ENCODE data around the gene CEP63.

The CEP63 gene

GRCh38 chr3:134485718-134486576 lies at the start of gene CEP63, which contains the start of gene ANAPC13:
CEP63 (plus strand) TSS chr3:134486057; CDS start chr3:134495321, 9,264 bp downstream.
ANAPC13 (minus strand) TSS chr3:134485985; CDS start chr3:134482904, 3,081 bp downstream.
- FAIRE-seq: peak; percentile 94

- FAIRE-seq: peak; percentile 47
Observed at GRCh38 chr3:134437211-134437752, 48.6 kb upstream of the CEP63 start.

GRCh38 chr3:134441321-134441720 lies 44.5 kb upstream of the CEP63 start:
- FAIRE-seq: no peak

DNA sequence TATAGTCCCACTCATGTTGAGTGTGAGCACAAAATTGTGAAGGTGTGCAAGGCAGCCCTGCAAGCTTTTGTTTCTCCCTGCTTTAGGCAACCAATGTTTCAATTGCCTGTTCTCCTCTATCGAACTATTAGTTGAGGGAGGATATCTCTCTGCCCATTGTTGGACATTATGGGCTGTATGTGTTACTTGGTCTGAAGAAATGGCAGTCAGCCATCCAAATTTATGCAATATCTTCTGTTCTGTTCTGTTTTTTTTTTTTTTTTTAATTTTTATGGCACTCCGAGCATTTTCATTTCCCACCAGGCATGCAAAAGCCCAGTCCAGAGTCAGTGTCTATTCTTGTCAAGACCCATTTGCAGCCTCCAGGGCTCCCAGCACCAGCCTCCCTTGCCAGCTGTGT lies 44.0 kb upstream of the CEP63 start:
- FAIRE-seq: no peak

DNA sequence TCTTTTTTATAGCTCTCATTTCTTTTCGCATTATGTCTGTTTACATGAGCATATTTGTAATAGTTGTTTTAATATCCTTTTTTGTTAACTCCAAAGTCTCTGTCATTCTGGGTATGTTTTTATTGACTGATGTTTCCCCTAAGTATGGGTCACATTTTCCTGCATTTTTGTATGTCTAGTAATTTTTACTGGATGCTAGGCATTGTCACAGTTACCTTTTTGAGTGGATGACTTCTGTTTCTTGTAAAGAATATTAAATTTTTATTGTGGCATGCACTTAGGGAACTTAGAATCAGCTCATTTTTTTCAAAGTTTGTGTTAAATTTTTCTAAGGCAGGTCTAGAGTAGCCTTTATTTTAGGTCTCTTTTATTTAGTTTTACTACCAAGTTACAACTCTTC lies 40.8 kb upstream of the CEP63 start:
- no peak for FAIRE-seq

DNA sequence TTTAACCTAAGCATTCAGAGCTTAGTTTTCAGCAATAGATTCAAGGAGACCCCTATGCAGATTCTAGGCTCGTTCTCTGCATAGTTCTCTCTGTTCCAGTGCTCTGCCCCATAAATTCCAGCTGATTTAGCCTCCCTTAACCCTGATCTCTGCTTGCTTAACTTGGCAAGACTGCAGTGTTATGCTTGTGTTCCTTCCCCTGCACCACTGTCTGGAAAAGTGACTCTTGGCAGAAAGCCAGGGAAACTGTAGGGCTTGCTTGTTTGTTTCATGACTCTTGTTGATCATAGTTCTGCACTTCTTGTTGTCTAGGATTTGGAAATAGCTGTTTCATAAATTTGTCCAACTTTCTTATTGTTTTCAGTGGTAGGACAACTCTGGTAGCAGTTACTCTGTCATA lies 40.2 kb upstream of the CEP63 start:
- FAIRE-seq: no peak

DNA sequence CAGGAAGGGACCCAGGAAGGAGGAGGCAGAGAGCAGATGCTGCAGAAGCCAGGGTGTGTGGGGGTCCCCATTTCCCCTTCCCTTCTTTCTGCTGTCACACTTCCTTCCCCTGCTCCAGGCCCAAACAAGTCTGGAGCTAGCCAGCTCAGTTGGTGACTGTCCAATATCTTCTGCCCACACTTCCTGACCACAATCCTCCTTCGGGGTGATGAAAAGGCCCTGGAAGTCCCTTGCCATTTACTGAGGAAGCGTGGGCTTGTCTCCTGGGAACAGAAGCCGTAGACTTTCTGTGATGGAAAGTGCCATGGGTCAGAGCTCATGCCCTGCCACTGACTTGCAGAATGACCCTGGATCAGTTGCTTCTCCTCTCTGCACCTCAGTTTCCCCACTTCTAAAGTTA lies 39.1 kb upstream of the CEP63 start:
- FAIRE-seq: no peak

DNA sequence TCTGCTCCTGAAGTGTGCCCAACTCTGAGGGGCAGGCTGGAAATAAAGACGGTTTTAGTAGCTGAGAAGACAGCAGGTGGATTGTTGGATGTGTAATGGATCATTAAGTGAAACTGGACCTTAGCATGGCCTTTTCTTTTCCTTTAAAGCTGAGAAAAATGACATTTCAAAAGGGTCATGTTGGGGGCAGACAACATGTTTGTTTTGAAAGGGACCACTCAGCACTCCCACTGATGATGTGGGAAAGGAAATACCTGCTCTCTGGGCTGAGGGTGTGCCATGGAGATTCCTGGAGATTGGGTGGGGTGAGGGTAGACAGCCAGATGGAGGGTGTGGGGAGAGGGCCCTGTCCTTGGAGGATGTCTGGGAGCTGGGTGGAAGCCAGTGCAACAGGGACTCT lies 38.5 kb upstream of the CEP63 start:
- FAIRE-seq: no peak

- no peak for FAIRE-seq
Observed at GRCh38 chr3:134448664-134449063, 37.2 kb upstream of the CEP63 start.

DNA sequence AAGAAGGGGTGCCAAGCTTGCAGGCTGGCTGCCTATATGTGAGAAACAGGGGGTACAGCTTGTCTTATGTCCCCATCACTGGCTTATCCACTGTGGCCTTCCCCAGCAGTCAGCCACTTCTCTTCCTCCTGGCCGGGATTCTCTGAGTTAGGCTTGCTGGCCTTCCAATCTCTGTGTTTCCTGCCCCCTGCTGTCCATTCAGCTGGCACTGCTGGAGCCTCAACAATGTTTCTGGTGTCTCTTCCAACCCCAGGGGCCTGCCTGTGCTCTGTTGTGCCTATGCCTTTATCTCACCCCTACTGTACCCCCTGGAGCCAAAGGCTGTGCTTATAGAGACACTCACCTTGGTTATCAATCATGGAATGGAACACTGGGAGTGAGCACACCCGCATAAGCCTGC lies 36.6 kb upstream of the CEP63 start:
- no peak for FAIRE-seq

GRCh38 chr3:134449951-134450350 lies 35.9 kb upstream of the CEP63 start:
- no peak for FAIRE-seq

GRCh38 chr3:134453631-134454030 lies 32.2 kb upstream of the CEP63 start:
- peak; percentile 92 for FAIRE-seq

DNA sequence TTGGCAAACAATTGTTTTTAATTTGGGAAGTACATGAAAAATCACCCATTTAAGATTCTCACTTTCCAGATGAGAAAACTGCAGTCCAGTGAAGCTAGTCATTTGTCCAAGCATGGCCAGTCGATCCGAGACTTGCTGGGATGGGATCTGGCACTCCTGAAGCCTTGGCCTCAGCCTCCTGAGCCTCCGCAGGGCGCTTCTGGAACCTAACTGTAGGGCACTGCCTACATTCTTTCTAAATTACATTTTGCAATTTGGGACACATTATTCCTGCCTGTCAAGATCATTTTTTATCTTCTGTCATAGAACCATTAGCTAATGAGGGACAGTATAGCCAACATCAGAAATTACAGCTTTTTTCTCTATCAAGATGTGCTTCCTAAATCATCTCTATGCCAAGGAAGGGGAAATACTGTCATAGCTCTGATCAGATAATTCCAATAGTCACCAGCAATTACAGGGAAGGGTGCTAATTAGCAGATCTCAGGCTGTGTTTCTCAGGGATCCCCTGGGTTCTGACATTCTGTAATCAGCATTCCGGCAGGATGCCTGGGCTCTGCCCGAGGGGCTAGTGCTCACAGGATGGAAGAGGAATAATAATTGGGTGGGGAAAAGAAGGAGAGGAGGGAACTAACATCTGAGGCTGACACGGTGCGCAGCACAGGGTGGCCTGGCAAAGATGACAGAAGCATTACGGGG lies 28.3 kb upstream of the CEP63 start:
- FAIRE-seq: peak; percentile 94

DNA sequence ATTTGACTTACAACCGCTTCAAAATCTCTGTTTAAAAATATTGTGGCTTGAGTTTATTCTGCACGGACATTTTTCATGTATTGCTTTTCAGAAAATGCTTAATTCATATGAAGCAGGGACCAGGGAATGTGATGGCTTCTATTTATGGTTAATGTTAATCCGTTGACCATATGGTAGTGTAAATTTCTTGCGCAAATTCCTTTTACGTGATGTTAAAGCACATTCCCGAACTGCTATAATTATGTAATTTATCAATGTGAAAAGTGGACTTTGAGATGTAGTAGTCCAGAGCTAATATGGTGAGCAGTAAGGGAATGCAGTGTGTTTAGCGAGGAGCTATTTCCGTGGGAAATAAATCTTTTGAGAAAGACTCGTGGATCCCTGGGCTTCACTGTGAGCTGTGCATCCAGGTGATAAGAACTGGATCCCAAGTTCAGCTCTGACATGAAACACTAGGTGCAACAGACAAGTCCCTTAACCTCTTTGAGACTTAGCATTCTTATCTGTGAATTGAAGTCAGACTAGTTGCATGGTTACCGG lies 27.4 kb upstream of the CEP63 start:
- FAIRE-seq: no peak

- no peak for FAIRE-seq
Observed at GRCh38 chr3:134459562-134459961, 26.3 kb upstream of the CEP63 start.

DNA sequence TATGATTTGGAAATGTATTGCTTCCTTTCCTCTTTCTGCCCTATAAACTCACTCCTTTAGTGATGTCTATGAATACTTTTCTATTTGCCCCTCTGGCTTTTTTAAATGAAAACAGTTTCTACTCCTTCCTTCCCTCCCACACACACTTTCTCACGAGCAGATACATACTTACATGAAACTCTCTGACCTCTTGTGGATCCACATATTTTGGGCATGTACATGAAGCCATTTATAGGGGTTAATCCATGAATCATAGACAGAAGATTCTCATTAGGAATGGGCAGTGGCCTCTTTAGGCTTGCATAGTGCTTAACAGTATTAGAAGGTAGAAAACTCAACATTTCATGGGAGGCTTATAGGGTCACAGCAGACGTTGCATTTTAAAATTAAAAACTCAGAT lies 24.9 kb upstream of the CEP63 start:
- peak; percentile 97 for FAIRE-seq

DNA sequence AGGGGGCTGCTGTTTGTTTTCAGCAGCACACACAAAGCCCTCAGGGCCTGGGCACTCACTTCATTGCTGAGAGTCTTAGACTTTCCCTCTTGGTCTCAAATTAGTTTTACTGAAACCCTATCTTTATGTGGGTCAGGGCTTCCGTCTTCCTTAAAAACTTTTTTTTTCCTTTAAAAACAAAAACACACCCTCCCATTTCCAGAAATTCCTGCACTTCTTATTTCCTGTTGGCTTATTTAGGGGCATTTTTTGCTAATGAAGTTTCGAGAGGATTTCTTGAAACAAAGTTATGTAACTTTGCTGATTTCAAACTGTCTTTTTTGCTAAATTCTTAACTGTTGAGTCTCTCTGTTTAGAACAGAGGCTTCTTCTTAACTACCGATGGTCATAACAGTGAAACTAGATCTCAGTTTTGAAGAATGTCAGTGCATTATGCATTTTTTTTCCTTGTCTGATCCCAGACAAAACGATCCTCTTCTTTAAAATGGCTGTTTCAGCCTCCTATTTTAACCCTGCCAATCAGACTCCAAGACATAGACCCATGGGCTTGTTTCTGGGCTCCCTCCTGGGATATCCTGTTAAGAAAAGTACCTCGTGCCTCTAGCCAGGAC lies 23.4 kb upstream of the CEP63 start:
- FAIRE-seq: peak; percentile 99

GRCh38 chr3:134463676-134464063 lies 22.2 kb upstream of the CEP63 start:
- FAIRE-seq: no peak

DNA sequence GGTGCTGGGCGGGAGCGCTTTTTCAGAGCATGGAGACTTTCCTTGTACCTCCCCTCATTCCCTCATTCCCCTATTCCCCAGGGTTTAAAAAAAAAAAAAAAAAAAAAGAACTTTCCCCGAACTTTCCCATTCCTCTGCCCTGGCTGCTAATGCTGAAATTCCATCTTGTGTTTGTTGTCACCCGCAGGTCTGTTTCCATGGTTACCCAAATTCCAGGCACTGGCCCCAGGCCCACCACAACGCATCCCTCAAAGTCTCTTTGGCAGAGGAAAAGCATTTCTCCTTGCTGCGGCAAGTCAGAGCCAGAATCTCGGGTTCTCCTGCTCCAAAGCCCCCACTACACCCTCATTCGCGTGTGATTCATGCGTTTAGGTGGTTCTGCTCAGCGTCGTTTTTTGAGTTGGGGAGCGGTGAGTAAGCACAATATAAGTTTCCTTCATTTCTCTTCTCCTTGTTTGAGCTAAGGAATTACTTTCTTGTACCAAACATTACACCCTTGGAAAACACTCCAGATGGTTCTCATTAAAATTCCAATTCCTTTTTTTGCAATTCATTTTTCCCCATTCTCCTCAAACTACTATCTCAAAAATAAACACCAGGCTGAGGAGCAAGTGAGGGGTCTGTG lies 21.7 kb upstream of the CEP63 start:
- peak; percentile 99 for FAIRE-seq

DNA sequence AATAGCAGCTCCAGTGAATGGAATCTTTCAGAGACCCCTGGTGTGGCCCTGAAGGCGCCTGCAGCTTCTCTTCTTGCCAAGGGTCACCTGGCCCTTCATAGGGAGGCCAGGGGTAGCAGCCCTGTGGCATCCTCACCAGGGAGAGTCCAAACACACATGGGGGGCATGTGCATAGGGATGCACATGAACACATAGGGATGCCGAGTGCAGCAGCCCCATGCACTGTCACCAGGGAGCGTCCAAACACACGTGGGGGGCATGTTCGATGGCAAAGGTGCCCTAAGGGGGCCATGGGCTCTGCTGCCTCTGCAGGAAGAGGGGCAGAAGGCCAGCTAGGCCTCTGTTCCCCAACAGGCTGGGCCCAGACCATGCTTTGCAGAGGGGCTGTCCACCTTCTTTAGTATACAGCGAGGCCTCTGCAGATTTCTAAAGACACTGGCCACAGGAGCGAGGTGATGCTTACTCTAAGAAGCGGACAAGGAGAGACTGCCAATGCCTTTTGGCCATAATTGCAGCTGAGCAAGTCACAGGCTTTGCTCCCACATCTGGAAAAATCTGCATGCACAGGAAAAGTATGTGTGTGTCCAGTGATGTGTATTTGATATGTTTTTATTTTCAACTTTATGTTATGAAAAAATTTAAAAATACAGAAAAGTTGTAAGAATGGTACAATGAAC lies 21.0 kb upstream of the CEP63 start:
- FAIRE-seq: no peak

- FAIRE-seq: no peak
Observed at GRCh38 chr3:134466331-134466730, 19.5 kb upstream of the CEP63 start.

DNA sequence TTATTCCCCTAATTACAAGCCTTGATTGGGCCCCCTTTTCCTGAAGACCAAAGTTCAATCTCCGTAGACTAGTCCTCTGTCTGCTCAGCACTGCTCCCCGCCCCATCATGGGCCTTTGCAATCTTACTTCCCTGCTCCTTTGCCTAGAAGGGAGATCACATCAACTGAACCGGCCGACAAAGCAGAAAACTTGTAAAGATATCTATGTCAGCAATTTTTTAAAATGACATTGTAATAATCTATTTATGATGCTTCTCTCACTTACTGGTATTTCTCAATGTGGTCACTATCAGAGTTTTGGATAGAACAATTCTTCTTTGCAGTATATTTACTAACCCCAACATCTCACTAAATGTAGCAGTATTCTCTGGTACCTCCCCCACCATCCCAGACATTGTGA lies 17.3 kb upstream of the CEP63 start:
- peak; percentile 17 for FAIRE-seq

All from G401.6 (cell line).